Measurements from ENCODE around the gene EPC2.

EPC2 gene

DNA sequence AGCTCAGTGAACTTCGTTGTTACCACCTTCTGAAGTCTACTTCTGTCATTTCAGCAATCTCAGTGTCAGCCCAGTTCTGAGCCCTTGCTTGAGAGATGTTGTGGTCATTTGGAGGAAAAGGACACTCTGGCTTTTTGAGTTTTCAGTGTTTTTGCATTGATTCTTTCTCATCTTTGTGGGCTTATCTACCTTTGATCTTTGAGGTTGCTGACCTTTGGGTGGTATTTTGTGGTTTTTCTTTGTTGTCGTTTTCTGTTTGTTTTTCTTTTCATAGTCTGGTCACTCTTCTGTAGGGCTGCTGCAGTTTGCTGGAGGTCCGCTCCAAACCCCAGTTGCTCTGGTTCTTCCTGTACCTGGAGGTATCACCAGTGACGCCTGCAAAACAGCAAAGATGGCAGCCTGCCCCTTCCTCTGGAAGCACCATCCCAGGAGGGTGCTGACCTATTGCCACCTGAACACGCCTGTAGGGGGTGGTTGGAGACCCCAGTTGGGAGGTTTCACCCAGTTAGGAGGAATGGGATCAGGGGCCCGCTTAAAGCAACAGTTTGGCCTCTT, 74.7 kb downstream of the EPC2 start:
- no peaks in the 10 kb centered on the region for H3K9me3 ChIP-seq (ENCODE audit: insufficient read depth, low read depth, low read length)
- no peaks in the 10 kb centered on the region for H3F3A ChIP-seq (ENCODE audit: low read depth)
- H3K4me3 ChIP-seq (ENCODE audit: low read length, poor library complexity, severe bottlenecking), result no peak overlapping the region
- peaks cover 5% of the 10 kb centered on the region; the same call in 1 of the 2 replicates for H3K36me3 ChIP-seq (ENCODE audit: insufficient read depth, low read length)
- H3K79me2 ChIP-seq (ENCODE audit: insufficient read depth, low read length), result peaks cover 92% of the 10 kb centered on the region
- H2AFZ ChIP-seq (ENCODE audit: low read length), result no peak overlapping the region
- no peaks in the 10 kb centered on the region for H3K27me3 ChIP-seq (ENCODE audit: insufficient read depth, low read length, poor library complexity, severe bottlenecking)
- H3K4me1 ChIP-seq (ENCODE audit: insufficient read depth, low read length, poor library complexity, severe bottlenecking), result no peaks in the 10 kb centered on the region
- H3K4me2 ChIP-seq (ENCODE audit: low read depth, low read length, poor library complexity, severe bottlenecking), result no peak overlapping the region
- no peak overlapping the region for H3K9ac ChIP-seq (ENCODE audit: low read depth, low read length, poor library complexity, severe bottlenecking)
- peaks cover 54% of the 10 kb centered on the region for H4K20me1 ChIP-seq (ENCODE audit: insufficient read depth, low read length, poor library complexity, severe bottlenecking)
- H3K9me2 ChIP-seq (replicated peaks; ENCODE audit: low read depth, low read length), result no peaks in the 10 kb centered on the region
- TF ChIP-seq EZH2phosphoT487 (IDR thresholded peaks at IDR 0.05; ENCODE audit: borderline replicate concordance), result no peak
- TF ChIP-seq, protein P1, sequence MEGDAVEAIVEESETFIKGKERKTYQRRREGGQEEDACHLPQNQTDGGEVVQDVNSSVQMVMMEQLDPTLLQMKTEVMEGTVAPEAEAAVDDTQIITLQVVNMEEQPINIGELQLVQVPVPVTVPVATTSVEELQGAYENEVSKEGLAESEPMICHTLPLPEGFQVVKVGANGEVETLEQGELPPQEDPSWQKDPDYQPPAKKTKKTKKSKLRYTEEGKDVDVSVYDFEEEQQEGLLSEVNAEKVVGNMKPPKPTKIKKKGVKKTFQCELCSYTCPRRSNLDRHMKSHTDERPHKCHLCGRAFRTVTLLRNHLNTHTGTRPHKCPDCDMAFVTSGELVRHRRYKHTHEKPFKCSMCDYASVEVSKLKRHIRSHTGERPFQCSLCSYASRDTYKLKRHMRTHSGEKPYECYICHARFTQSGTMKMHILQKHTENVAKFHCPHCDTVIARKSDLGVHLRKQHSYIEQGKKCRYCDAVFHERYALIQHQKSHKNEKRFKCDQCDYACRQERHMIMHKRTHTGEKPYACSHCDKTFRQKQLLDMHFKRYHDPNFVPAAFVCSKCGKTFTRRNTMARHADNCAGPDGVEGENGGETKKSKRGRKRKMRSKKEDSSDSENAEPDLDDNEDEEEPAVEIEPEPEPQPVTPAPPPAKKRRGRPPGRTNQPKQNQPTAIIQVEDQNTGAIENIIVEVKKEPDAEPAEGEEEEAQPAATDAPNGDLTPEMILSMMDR (conservative IDR thresholded peaks at IDR 0.05; ENCODE audit: low read length), result no peak

DNA sequence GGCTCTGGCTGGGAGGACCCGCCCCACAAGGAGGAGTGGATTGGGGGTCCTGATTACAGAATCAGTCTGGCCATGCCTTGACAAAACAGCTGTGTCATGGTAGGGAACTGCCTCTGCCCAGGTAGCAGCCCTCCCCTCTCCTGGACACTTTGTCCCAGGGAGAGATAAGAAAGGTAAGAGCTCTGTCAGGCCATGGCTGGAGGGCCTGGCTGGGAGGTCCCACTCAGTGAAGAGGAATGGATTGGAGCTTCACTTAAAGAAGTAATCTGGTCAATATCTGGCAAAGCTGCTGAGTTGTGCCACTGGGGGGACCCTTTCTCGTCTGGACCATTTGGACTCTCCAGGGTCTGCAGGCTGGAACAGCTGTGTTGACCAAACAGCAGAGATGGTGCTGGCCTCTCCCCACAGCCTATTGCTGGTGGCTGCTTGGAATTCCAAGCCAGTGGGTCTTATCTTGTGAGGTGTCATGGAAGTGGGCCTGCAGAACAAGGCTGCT, 75.4 kb downstream of the EPC2 start:
- Histone ChIP-seq H3K27me3 (ENCODE audit: insufficient read depth, low read length, poor library complexity, severe bottlenecking) (no peaks in the 10 kb centered on the region), H3K4me1 (ENCODE audit: insufficient read depth, low read length, poor library complexity, severe bottlenecking) (no peaks in the 10 kb centered on the region), H4K20me1 (ENCODE audit: insufficient read depth, low read length, poor library complexity, severe bottlenecking) (peaks cover 61% of the 10 kb centered on the region), H3K36me3 (ENCODE audit: insufficient read depth, low read length) (peaks cover 5% of the 10 kb centered on the region; the same call in 1 of the 2 replicates), H3K4me2 (ENCODE audit: low read depth, low read length, poor library complexity, severe bottlenecking) (no peak overlapping the region), H3F3A (ENCODE audit: low read depth) (no peaks in the 10 kb centered on the region), H2AFZ (ENCODE audit: low read length) (no peak overlapping the region), H3K9me3 (ENCODE audit: insufficient read depth, low read depth, low read length) (no peaks in the 10 kb centered on the region), H3K9me2 (replicated peaks; ENCODE audit: low read depth, low read length) (no peaks in the 10 kb centered on the region), H3K9ac (ENCODE audit: low read depth, low read length, poor library complexity, severe bottlenecking) (no peak overlapping the region), H3K4me3 (ENCODE audit: low read length, poor library complexity, severe bottlenecking) (no peak overlapping the region), H3K79me2 (ENCODE audit: insufficient read depth, low read length) (peaks cover 95% of the 10 kb centered on the region)
- TF ChIP-seq, protein P1 (conservative IDR thresholded peaks at IDR 0.05; ENCODE audit: low read length), result no peak
- no peak for TF ChIP-seq EZH2phosphoT487 (IDR thresholded peaks at IDR 0.05; ENCODE audit: borderline replicate concordance)

DNA sequence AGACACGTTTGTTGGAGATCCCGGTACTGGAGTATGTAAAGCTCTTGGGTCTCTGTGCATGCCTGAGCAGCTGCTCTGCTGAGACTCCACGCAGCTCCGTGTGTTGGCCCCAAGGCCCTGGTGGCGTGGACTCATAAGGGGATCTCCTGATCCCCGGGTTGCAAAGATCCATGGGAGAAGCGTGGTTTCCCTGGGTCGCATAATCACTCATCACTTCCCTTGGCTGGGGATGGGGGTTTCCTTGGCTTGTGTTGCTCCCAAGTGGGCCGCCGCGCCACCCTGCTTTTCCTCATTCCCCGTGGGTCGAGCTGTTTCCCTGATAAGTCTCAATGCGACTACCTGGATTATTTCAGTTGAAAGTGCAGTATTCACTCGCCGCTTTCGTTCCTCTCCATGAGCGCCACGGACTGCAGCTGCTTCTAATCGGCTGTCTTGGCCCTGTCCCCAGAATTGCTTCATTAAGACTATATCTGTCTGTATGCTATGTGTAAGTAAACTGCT, 76.0 kb downstream of the EPC2 start:
- Histone ChIP-seq H3K4me2 (ENCODE audit: low read depth, low read length, poor library complexity, severe bottlenecking) (no peak overlapping the region), H4K20me1 (ENCODE audit: insufficient read depth, low read length, poor library complexity, severe bottlenecking) (peaks cover 66% of the 10 kb centered on the region), H3K4me1 (ENCODE audit: insufficient read depth, low read length, poor library complexity, severe bottlenecking) (peaks cover 3% of the 10 kb centered on the region)

More for the DNA sequence above, 76.0 kb downstream of the EPC2 start:
- no peaks in the 10 kb centered on the region for H3K27me3 ChIP-seq (ENCODE audit: insufficient read depth, low read length, poor library complexity, severe bottlenecking)
- H3K9me3 ChIP-seq (ENCODE audit: insufficient read depth, low read depth, low read length), result no peaks in the 10 kb centered on the region
- peaks cover 94% of the 10 kb centered on the region for H3K79me2 ChIP-seq (ENCODE audit: insufficient read depth, low read length)
- no peak overlapping the region for H3K9ac ChIP-seq (ENCODE audit: low read depth, low read length, poor library complexity, severe bottlenecking)
- H2AFZ ChIP-seq (ENCODE audit: low read length), result no peak overlapping the region
- no peaks in the 10 kb centered on the region for H3K9me2 ChIP-seq (replicated peaks; ENCODE audit: low read depth, low read length)
- peaks cover 5% of the 10 kb centered on the region; the same call in 1 of the 2 replicates for H3K36me3 ChIP-seq (ENCODE audit: insufficient read depth, low read length)
- no peak overlapping the region for H3K4me3 ChIP-seq (ENCODE audit: low read length, poor library complexity, severe bottlenecking)
- H3F3A ChIP-seq (ENCODE audit: low read depth), result no peaks in the 10 kb centered on the region
- no peak for TF ChIP-seq EZH2phosphoT487 (IDR thresholded peaks at IDR 0.05; ENCODE audit: borderline replicate concordance)
- TF ChIP-seq, protein P1 (conservative IDR thresholded peaks at IDR 0.05; ENCODE audit: low read length), result no peak
